ENCODE data around the gene MREG. TPM values are rescaled to one million over a fixed set of nuclear protein-coding genes. Genes with fewer than 3 reads are reported as not detected.

Gene MREG
- total and polyA plus RNA-seq, 5 donors from 2014 or later, result 0.75 to 10.8 (median 2.4) TPM

DNA sequence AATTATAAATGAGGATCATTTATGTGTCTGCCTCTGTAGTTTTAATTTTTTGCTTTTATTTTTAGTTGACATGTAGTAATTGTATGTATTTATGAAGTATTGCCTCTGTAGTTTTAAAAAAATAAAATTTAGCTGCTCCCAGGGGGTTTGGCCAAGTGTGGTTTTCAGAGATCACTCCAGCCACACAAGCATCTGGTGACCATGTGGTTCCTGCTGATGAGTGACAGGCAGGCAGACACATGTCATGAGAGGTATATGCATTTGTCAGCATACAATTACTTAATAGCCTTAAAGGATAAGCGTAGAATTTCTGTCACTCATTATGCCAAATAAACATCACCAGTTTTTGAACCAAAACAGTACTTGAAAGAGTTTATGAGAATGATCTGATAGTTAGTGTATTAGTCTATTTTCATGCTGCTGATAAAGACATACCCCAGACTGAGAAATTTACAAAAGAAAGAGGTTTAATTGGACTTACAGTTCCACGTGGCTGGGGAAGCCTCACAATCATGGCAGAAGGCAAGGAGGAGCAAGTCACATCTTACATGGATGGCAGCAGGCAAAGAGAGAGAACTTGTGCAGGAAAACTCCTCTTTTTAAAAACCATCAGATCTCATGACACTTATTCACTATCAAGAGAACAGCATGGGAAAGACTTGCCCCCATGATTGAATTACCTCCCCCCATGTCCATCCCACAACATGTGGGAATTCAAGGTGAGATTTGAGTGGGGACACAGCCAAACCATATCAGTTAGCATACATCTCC lies 29.6 kb downstream of the MREG start:
- Mint-ChIP-seq H3K4me3 (no peak overlapping the region), H3K36me3 (peaks cover 38% of the 10 kb centered on the region), H3K27ac (peak overlapping the region in 1 of 3 donors; percentile 84), H3K27me3 (no peaks in the 10 kb centered on the region), H3K9me3 (peaks cover 0 to 5% (median 3%) of the 10 kb centered on the region in 7 donors), H3K4me1 (peaks cover 6 to 16% (median 12%) of the 10 kb centered on the region in 4 donors)
- H3K4me3 ChIP-seq (ENCODE audit: low read depth, low read length), result no peak overlapping the region
- no peaks in the 10 kb centered on the region for H3K27me3 ChIP-seq (ENCODE audit: control insufficient read depth, insufficient read depth, low read length)
- no peaks in the 10 kb centered on the region for H3K9me3 ChIP-seq (ENCODE audit: control insufficient read depth in 2 of 2, low read length in 2 of 2)
- DNase-seq (no peak), ATAC-seq (ENCODE audit: low read depth in 2 of 2) (no peak)
- H3K4me1 ChIP-seq (ENCODE audit: control insufficient read depth, insufficient read depth, low read length, poor library complexity, severe bottlenecking), result peaks cover 6% of the 10 kb centered on the region
- no peak overlapping the region for H3K27ac ChIP-seq (ENCODE audit: insufficient read depth, low read length, poor library complexity, severe bottlenecking)
- H3K36me3 ChIP-seq (ENCODE audit: control insufficient read depth, insufficient read depth, low read length), result peaks cover 3% of the 10 kb centered on the region

- Mint-ChIP-seq H3K36me3 (peaks cover 44% of the 10 kb centered on the region), H3K27ac (no peak overlapping the region), H3K27me3 (no peaks in the 10 kb centered on the region), H3K4me3 (no peak overlapping the region), H3K4me1 (peaks cover 11 to 29% (median 21%) of the 10 kb centered on the region in 4 donors), H3K9me3 (peaks cover 0 to 5% (median 3%) of the 10 kb centered on the region in 7 donors)
- H3K27me3 ChIP-seq (ENCODE audit: control insufficient read depth, insufficient read depth, low read length), result no peaks in the 10 kb centered on the region
- H3K9me3 ChIP-seq (ENCODE audit: control insufficient read depth in 2 of 2, low read length in 2 of 2), result no peaks in the 10 kb centered on the region
- H3K36me3 ChIP-seq (ENCODE audit: control insufficient read depth, insufficient read depth, low read length), result no peaks in the 10 kb centered on the region
- ATAC-seq (ENCODE audit: low read depth in 2 of 2) (no peak), DNase-seq (no peak)
- peaks cover 6% of the 10 kb centered on the region for H3K4me1 ChIP-seq (ENCODE audit: control insufficient read depth, insufficient read depth, low read length, poor library complexity, severe bottlenecking)
- H3K4me3 ChIP-seq (ENCODE audit: low read depth, low read length), result no peak overlapping the region
- H3K27ac ChIP-seq (ENCODE audit: insufficient read depth, low read length, poor library complexity, severe bottlenecking), result no peak overlapping the region
Measured at GRCh38 chr2:215982465-215982875, 30.9 kb downstream of the MREG start.

DNA sequence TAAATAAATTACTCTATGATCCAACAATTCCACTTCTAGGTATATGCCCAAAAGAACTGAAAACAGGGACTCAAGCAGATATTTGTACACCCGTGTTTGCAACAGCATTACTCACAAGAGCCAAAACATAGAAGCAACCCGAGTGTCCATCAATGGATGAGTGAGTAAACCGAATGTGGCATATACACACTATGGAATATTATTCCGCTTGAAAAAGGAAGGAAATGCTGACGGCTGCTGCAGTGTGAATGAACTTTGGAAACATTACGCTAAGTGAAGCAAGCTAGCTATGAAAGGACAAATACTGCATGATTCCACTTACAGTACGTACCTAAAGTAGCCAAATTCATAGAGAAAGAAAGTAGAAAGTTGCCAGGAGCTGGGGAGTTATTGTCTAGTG lies 32.2 kb downstream of the MREG start:
- Mint-ChIP-seq H3K27ac (no peak overlapping the region), H3K4me1 (peaks cover 11 to 36% (median 23%) of the 10 kb centered on the region in 4 donors), H3K36me3 (peaks cover 41% of the 10 kb centered on the region), H3K4me3 (no peak overlapping the region), H3K27me3 (no peaks in the 10 kb centered on the region), H3K9me3 (peaks cover 0 to 4% (median 0%) of the 10 kb centered on the region in 7 donors)
- Histone ChIP-seq H3K4me1 (ENCODE audit: control insufficient read depth, insufficient read depth, low read length, poor library complexity, severe bottlenecking) (peaks cover 6% of the 10 kb centered on the region), H3K9me3 (ENCODE audit: control insufficient read depth in 2 of 2, low read length in 2 of 2) (no peaks in the 10 kb centered on the region), H3K27me3 (ENCODE audit: control insufficient read depth, insufficient read depth, low read length) (no peaks in the 10 kb centered on the region), H3K4me3 (ENCODE audit: low read depth, low read length) (no peak overlapping the region), H3K36me3 (ENCODE audit: control insufficient read depth, insufficient read depth, low read length) (no peaks in the 10 kb centered on the region), H3K27ac (ENCODE audit: insufficient read depth, low read length, poor library complexity, severe bottlenecking) (no peak overlapping the region)
- DNase-seq (no peak), ATAC-seq (ENCODE audit: low read depth in 2 of 2) (no peak)

GRCh38 chr2:215979620-215980019 lies 33.7 kb downstream of the MREG start:
- ATAC-seq (ENCODE audit: low read depth in 2 of 2) (peak; percentile 89 to 90), DNase-seq (peak in 2 of 3 donors; percentile 46 to 83)
- Mint-ChIP-seq H3K4me3 (peak overlapping the region in 3 of 4 donors; percentile 25 to 58 (median 28)), H3K27ac (peak overlapping the region in 1 of 3 donors; percentile 59), H3K9me3 (peaks cover 0 to 4% (median 0%) of the 10 kb centered on the region in 7 donors), H3K36me3 (peaks cover 40% of the 10 kb centered on the region), H3K27me3 (no peaks in the 10 kb centered on the region), H3K4me1 (peaks cover 11 to 36% (median 21%) of the 10 kb centered on the region in 4 donors)
- Histone ChIP-seq H3K4me3 (ENCODE audit: low read depth, low read length) (peak overlapping the region; percentile 57), H3K9me3 (ENCODE audit: control insufficient read depth in 2 of 2, low read length in 2 of 2) (no peaks in the 10 kb centered on the region), H3K27me3 (ENCODE audit: control insufficient read depth, insufficient read depth, low read length) (no peaks in the 10 kb centered on the region), H3K36me3 (ENCODE audit: control insufficient read depth, insufficient read depth, low read length) (no peaks in the 10 kb centered on the region), H3K4me1 (ENCODE audit: control insufficient read depth, insufficient read depth, low read length, poor library complexity, severe bottlenecking) (peaks cover 6% of the 10 kb centered on the region), H3K27ac (ENCODE audit: insufficient read depth, low read length, poor library complexity, severe bottlenecking) (peak overlapping the region; percentile 58)

DNA sequence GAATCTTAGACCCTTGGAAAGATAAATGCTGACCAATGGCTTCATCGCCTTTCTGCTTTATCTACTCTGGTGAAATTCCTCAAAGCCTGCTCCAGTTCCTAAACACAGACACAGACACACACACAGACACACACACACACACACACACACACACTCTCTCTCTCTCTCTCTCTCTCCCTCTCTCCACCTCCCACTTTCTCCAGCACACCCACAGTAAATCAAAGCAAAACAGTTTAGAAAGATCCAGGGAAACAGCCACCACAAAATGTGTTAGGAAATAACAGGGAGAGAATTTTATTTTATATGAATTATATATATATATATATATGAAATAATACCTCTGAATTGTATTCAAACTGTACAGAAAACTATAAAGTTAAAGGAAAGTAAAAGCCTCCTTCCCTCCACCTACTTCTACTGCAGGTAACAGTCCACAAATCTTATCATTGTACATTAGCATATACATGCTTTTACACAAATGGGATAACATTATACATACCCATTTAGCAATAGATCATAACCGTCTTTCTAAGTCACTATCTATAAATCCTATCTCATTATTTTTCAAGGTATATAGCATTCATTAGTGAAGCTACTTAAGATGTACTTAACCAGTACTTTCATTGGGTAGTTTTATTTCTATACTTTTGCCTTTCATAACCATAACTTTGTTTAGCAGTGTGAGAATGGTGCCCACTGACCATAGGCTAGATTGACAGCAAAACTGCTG lies 38.5 kb downstream of the MREG start:
- peaks cover 12 to 26% (median 17%) of the 10 kb centered on the region in 4 donors for H3K4me1 Mint-ChIP-seq
- no peaks in the 10 kb centered on the region for H3K27me3 Mint-ChIP-seq
- peaks cover 2% of the 10 kb centered on the region for H3K4me1 ChIP-seq (ENCODE audit: control insufficient read depth, insufficient read depth, low read length, poor library complexity, severe bottlenecking)
- no peak for ATAC-seq (ENCODE audit: low read depth in 2 of 2)
- H3K4me3 Mint-ChIP-seq, result no peak overlapping the region
- peak overlapping the region in 1 of 3 donors; percentile 45 for H3K27ac Mint-ChIP-seq
- no peak overlapping the region for H3K27ac ChIP-seq (ENCODE audit: insufficient read depth, low read length, poor library complexity, severe bottlenecking)
- peaks cover 14% of the 10 kb centered on the region for H3K36me3 ChIP-seq (ENCODE audit: control insufficient read depth, insufficient read depth, low read length)
- H3K27me3 ChIP-seq (ENCODE audit: control insufficient read depth, insufficient read depth, low read length), result no peaks in the 10 kb centered on the region
- H3K36me3 Mint-ChIP-seq, result peaks cover 56% of the 10 kb centered on the region
- H3K4me3 ChIP-seq (ENCODE audit: low read depth, low read length), result no peak overlapping the region
- peaks cover 0 to 2% (median 0%) of the 10 kb centered on the region in 7 donors for H3K9me3 Mint-ChIP-seq
- no peaks in the 10 kb centered on the region for H3K9me3 ChIP-seq (ENCODE audit: control insufficient read depth in 2 of 2, low read length in 2 of 2)
- no peak for DNase-seq

DNA sequence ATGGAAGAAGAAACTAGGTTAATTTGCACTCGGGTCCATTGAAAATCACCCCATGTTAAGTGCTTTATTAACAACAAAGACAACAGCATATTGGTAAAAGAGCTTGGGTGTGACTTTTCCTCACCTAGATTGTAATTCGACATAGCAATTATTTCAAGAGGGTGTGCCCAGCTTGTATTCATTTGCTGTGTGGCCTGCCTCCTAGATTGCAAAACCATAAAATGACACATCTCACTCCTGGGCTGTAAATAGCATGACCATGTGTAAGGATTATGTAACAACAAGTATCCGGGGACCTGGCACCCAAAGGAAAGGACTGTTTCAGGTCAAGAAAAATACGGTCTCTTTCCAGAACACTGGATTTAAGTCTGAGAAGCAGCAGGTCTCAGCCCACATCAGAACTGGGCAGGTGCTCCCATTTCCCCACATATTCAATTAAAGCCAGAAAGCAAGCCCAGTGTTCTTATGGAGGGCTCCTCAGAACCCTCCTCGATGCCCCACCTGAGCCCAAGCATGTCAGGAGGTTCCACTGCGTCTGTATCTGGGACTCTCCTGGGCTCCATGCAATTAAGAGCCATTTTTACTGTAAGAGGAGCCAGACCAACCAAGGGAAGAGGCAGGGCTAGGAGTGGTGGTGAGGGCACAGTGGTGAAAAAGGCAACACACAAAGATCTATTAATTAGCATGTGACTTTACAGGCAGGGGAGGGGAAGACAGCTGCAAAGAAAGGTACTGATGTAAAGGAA lies 39.2 kb downstream of the MREG start:
- no peaks in the 10 kb centered on the region for H3K27me3 ChIP-seq (ENCODE audit: control insufficient read depth, insufficient read depth, low read length)
- peaks cover 14% of the 10 kb centered on the region for H3K36me3 ChIP-seq (ENCODE audit: control insufficient read depth, insufficient read depth, low read length)
- ATAC-seq (ENCODE audit: low read depth in 2 of 2) (no peak), DNase-seq (no peak)
- H3K4me3 Mint-ChIP-seq, result no peak overlapping the region
- H3K4me1 Mint-ChIP-seq, result peaks cover 7 to 20% (median 14%) of the 10 kb centered on the region in 4 donors
- peaks cover 56% of the 10 kb centered on the region for H3K36me3 Mint-ChIP-seq
- no peak overlapping the region for H3K27ac ChIP-seq (ENCODE audit: insufficient read depth, low read length, poor library complexity, severe bottlenecking)
- peaks cover 0 to 2% (median 0%) of the 10 kb centered on the region in 7 donors for H3K9me3 Mint-ChIP-seq
- no peak overlapping the region for H3K4me3 ChIP-seq (ENCODE audit: low read depth, low read length)
- H3K27me3 Mint-ChIP-seq, result no peaks in the 10 kb centered on the region
- no peak overlapping the region for H3K27ac Mint-ChIP-seq
- H3K9me3 ChIP-seq (ENCODE audit: control insufficient read depth in 2 of 2, low read length in 2 of 2), result no peaks in the 10 kb centered on the region
- H3K4me1 ChIP-seq (ENCODE audit: control insufficient read depth, insufficient read depth, low read length, poor library complexity, severe bottlenecking), result no peaks in the 10 kb centered on the region

GRCh38 chr2:215973145-215973792 lies 40.1 kb downstream of the MREG start:
- H3K4me3 Mint-ChIP-seq, result no peak overlapping the region
- H3K27ac Mint-ChIP-seq, result no peak overlapping the region
- Histone ChIP-seq H3K27me3 (ENCODE audit: control insufficient read depth, insufficient read depth, low read length) (no peaks in the 10 kb centered on the region), H3K4me3 (ENCODE audit: low read depth, low read length) (no peak overlapping the region), H3K27ac (ENCODE audit: insufficient read depth, low read length, poor library complexity, severe bottlenecking) (no peak overlapping the region), H3K36me3 (ENCODE audit: control insufficient read depth, insufficient read depth, low read length) (peaks cover 14% of the 10 kb centered on the region), H3K4me1 (ENCODE audit: control insufficient read depth, insufficient read depth, low read length, poor library complexity, severe bottlenecking) (no peaks in the 10 kb centered on the region), H3K9me3 (ENCODE audit: control insufficient read depth in 2 of 2, low read length in 2 of 2) (no peaks in the 10 kb centered on the region)
- no peak for DNase-seq
- peaks cover 56% of the 10 kb centered on the region for H3K36me3 Mint-ChIP-seq
- ATAC-seq (ENCODE audit: low read depth in 2 of 2), result no peak
- peaks cover 0 to 2% (median 0%) of the 10 kb centered on the region in 7 donors for H3K9me3 Mint-ChIP-seq
- no peaks in the 10 kb centered on the region for H3K27me3 Mint-ChIP-seq
- peaks cover 7 to 16% (median 12%) of the 10 kb centered on the region in 4 donors for H3K4me1 Mint-ChIP-seq
